K562 (cell line): ENCODE results near the gene ZMPSTE24. TPM values are rescaled to one million over a fixed set of nuclear protein-coding genes. Genes with fewer than 3 reads are reported as not detected.

ENCODE experiments used
- ARID3A ChIP-seq: IDR thresholded peaks from 2 replicates; pipeline ENCODE4 v1.6.1; 2012; ENCODE audit warnings: low read depth, low read length, improper control_type of control experiment, borderline replicate concordance
- ATF6 ChIP-seq: sonication (generic); formaldehyde crosslinking; IDR thresholded peaks from 2 replicates; pipeline ENCODE4 v1.4.0; 2020; ENCODE audit warnings: mild to moderate bottlenecking, missing genetic modification reagents
- CREBBP ChIP-seq: IDR thresholded peaks from one replicate; pipeline ENCODE4 v1.6.1; 2012; ENCODE audit warnings: low read depth, mild to moderate bottlenecking, control low read depth, inconsistent platforms, low read length
- DEAF1 ChIP-seq: fragments of 450-650 bp; formaldehyde crosslinking; IDR thresholded peaks from 2 replicates; pipeline ENCODE4 v1.4.0; 2020; ENCODE audit warnings: mild to moderate bottlenecking, moderate library complexity
- FOXJ2 ChIP-seq: fragments of 200-800 bp; sonication (Bioruptor generic); IDR thresholded peaks from 2 replicates; pipeline ENCODE4 v1.6.1; 2016; ENCODE audit warnings: missing genetic modification characterization, missing compliant biosample characterization
- KAT8 ChIP-seq: fragments of 450-650 bp; IDR thresholded peaks from 2 replicates; pipeline ENCODE4 v1.6.1; 2016; ENCODE audit warnings: low read depth, mild to moderate bottlenecking
- KLF13 ChIP-seq: fragments of 450-650 bp; IDR thresholded peaks from 2 replicates; pipeline ENCODE4 v1.6.1; 2016; ENCODE audit warnings: missing genetic modification characterization, low read depth, mild to moderate bottlenecking, missing compliant biosample characterization, moderate library complexity, borderline replicate concordance
- KLF16 ChIP-seq: IDR thresholded peaks from 2 replicates; pipeline ENCODE4 v1.6.1; 2016; ENCODE audit warnings: antibody characterized with exemption
- MIER1 ChIP-seq: fragments of 450-650 bp; IDR thresholded peaks from 2 replicates; pipeline ENCODE4 v1.6.1; 2016; ENCODE audit warnings: antibody characterized with exemption, mild to moderate bottlenecking, low read depth
- NCOA1 ChIP-seq: fragments of 450-650 bp; IDR thresholded peaks from 2 replicates; pipeline ENCODE4 v1.6.1; 2016; ENCODE audit warnings: low read depth
- NFRKB ChIP-seq: fragments of 450-650 bp; IDR thresholded peaks from 2 replicates; pipeline ENCODE4 v1.6.1; 2016; ENCODE audit warnings: low read depth
- RUNX1 ChIP-seq: sonication (generic); IDR thresholded peaks from 2 replicates; pipeline ENCODE4 v1.6.1; 2016; ENCODE audit warnings: antibody characterized with exemption, low read depth
- SNRNP70 ChIP-seq: fragments of 200-400 bp; formaldehyde crosslinking; optimal IDR thresholded peaks from 2 replicates; pipeline ENCODE3; 2017; ENCODE audit warnings: low read depth, low read length
- TAF15 ChIP-seq: fragments of 200-400 bp; formaldehyde crosslinking; IDR thresholded peaks from 2 replicates; pipeline ENCODE4 v1.6.1; 2017; ENCODE audit warnings: mild to moderate bottlenecking, low read depth, low read length, moderate library complexity
- TSHZ1 ChIP-seq: fragments of 250-450 bp; sonication (Bioruptor Pico); IDR thresholded peaks from 2 replicates; pipeline ENCODE4 v1.4.0; 2020; ENCODE audit warnings: mild to moderate bottlenecking, moderate library complexity
- ZNF184 ChIP-seq: sonication (generic); formaldehyde crosslinking; IDR thresholded peaks from 2 replicates; pipeline ENCODE4 v1.5.0; 2020; ENCODE audit warnings: missing genetic modification reagents
- ZNF311 ChIP-seq: fragments of 250-450 bp; sonication (Bioruptor Pico); IDR thresholded peaks from 2 replicates; pipeline ENCODE4 v1.4.0; 2020; ENCODE audit warnings: mild to moderate bottlenecking, moderate library complexity
- ZNF76 ChIP-seq: fragments of 250-450 bp; sonication (Bioruptor Pico); IDR thresholded peaks from 2 replicates; pipeline ENCODE4 v1.4.0; 2020; ENCODE audit warnings: mild to moderate bottlenecking, moderate library complexity, borderline replicate concordance
- polyA plus RNA-seq, 8 experiments: library from polyadenylated mRNA; depleted of rRNA in 4 of 8; stranded (reverse) in 5 of 8; unstranded in 3 of 8; fragments of >200 nt; fragmentation: Nextera tagmentation in 2 of 8; fragmentation: Illumina TruSeq in 1 of 8; extraction: Ambion mirVana in 2 of 8; extraction: Trizol in 1 of 8; gene quantifications; 2 replicates each; pipeline versions ENCODE4 v1.2.1 to v1.2.3, GENCODE V29; 2011 to 2014; ENCODE audit warnings: inconsistent platforms in 1 of 8, missing spikeins in 1 of 8
- total RNA-seq, 7 experiments: library from RNA; depleted of rRNA in 6 of 7; stranded (reverse); fragments of >200 nt in 6 of 7; fragmentation: Illumina TruSeq in 2 of 7; extraction: Trizol in 2 of 7; gene quantifications; 2 replicates each; pipeline versions ENCODE4 v1.2.1 to v1.2.3, GENCODE V29; 2011 to 2021; ENCODE audit warnings: low replicate concordance in 1 of 7

ZMPSTE24 gene
- total and polyA plus RNA-seq, 9 of the 15 experiments (the other 6 are each of a cell fraction or from before 2014, with no cell fraction given): 30.7 to 75.9 (median 64.3) TPM

GRCh38 chr1:40339420-40340323, 81.6 kb downstream of the ZMPSTE24 start (continued):
- TF ChIP-seq TSHZ1 (CRISPR knock-in tag): no peak
- TF ChIP-seq TAF15: no peak
- TF ChIP-seq KLF13 (tag): 0 out of 2 replicates have a peak, but pooled peaks have one; percentile 5
- no peak for TF ChIP-seq ZNF311 (CRISPR knock-in tag)
- TF ChIP-seq KLF16: peak; percentile 65; the same call in 1 of the 2 replicates
- peak; percentile 42; the same call in 1 of the 2 replicates for TF ChIP-seq NCOA1
- no peak for TF ChIP-seq NFRKB
- TF ChIP-seq ARID3A: no peak
- TF ChIP-seq CREBBP: no peak
- TF ChIP-seq FOXJ2 (tag): no peak
- no peak for TF ChIP-seq KAT8
- TF ChIP-seq RUNX1: no peak
- TF ChIP-seq MIER1: no peak
- no peak for TF ChIP-seq ZNF76 (CRISPR knock-in tag)
- TF ChIP-seq ATF6 (CRISPR knock-in tag): no peak
- TF ChIP-seq SNRNP70: no peak
- no peak for TF ChIP-seq DEAF1 (CRISPR knock-in tag)
- TF ChIP-seq ZNF184 (CRISPR knock-in tag): 0 out of 2 replicates have a peak, but pooled peaks have one; percentile 20
